HepG2 (cell line): ENCODE measurements around the gene LRRC4. TPM values are rescaled to one million over a fixed set of nuclear protein-coding genes. Genes with fewer than 3 reads are reported as not detected.

Experiments used
- ATAC-seq: fragments of 200-7000 bp; cut with Tn5 transposase; 3 replicates; pipeline ENCODE4 v1.9.1; 2020; ENCODE audit warnings: mild to moderate bottlenecking, moderate library complexity
- BruUV-seq: library from RNA; stranded (reverse); fragments of 400-500 nt; replicated peaks from 2 replicates; lab custom pipeline; 2021; lab: Mats Ljungman, UMichigan
- CTCF ChIA-PET: fragments of 300-600 bp; formaldehyde crosslinking; extraction: SDS; loops from one replicate; lab custom pipeline; 2021; ENCODE audit warnings: low total read pairs, inconsistent platforms, low intra/inter-chr PET ratio; lab: Yijun Ruan, JAX
- POLR2A ChIA-PET: fragments of 350-600 bp; sonication (Branson Sonifier 250); formaldehyde crosslinking; loops from one replicate; lab custom pipeline; 2020; ENCODE audit warnings: antibody characterized with exemption, inconsistent platforms; lab: Yijun Ruan, JAX
- DNase-seq: peaks from one replicate; pipeline ENCODE4 v3.0.0-alpha.2; 2015; ENCODE audit warnings: low spot score
- FAIRE-seq: peaks from 3 replicates; lab custom pipeline; 2011; peaks lifted over from hg19 to GRCh38; lab: Jason Lieb, UNC
- H2AFZ ChIP-seq: one replicate; pipeline ENCODE4 v1.6.1; 2011; ENCODE audit warnings: low read length, inconsistent platforms
- H3K27ac ChIP-seq: fragments of 300-600 bp; 3 replicates; pipeline ENCODE4 v1.8.0; 2011; ENCODE audit warnings: mixed run types, mild to moderate bottlenecking, mixed read lengths, low read length, inconsistent platforms; ENCODE audit not compliant: insufficient read depth; ENCODE audit errors: extremely low read length
- H3K27me3 ChIP-seq, 2 experiments: fragments of 200-600 bp in 1 of 2; 2 replicates in 1 of 2; 3 replicates in 1 of 2; pipeline versions ENCODE4 v1.6.0 to v1.8.0; 2011; ENCODE audit warnings: low read length in 2 of 2, mild to moderate bottlenecking in 2 of 2, moderate library complexity in 2 of 2, inconsistent platforms in 1 of 2; ENCODE audit not compliant: insufficient read depth in 2 of 2, control insufficient read depth in 1 of 2
- H3K36me3 ChIP-seq, 2 experiments: fragments of 200-600 bp in 1 of 2; replicated peaks in 1 of 2; 2 replicates in 1 of 2; 3 replicates in 1 of 2; pipeline versions ENCODE4 v1.5.1 to v1.8.0; 2011; ENCODE audit warnings: low read length in 2 of 2, inconsistent platforms in 1 of 2; ENCODE audit not compliant: insufficient read depth in 2 of 2, control insufficient read depth in 1 of 2
- H3K4me1 ChIP-seq: 2 replicates; pipeline ENCODE4 v1.5.1; 2012; ENCODE audit warnings: low read length, inconsistent platforms; ENCODE audit not compliant: insufficient read depth
- H3K4me2 ChIP-seq: 2 replicates; pipeline ENCODE4 v1.6.0; 2011; ENCODE audit warnings: low read depth, low read length, inconsistent platforms
- H3K4me3 ChIP-seq, 3 experiments: fragments of 200-600 bp in 1 of 3; sonication (generic), shearing (Covaris generic) in 1 of 3; replicated peaks in 1 of 3; 2 replicates each; pipeline ENCODE4 v1.5.1; 2011 to 2016; ENCODE audit warnings: low read length in 3 of 3, inconsistent platforms in 2 of 3, low read depth in 2 of 3, mild to moderate bottlenecking in 2 of 3, control low read depth in 1 of 3, mixed read lengths in 1 of 3; ENCODE audit not compliant: insufficient read depth in 1 of 3
- H3K79me2 ChIP-seq: one replicate; pipeline ENCODE4 v1.6.1; 2011; ENCODE audit warnings: low read length, inconsistent platforms; ENCODE audit not compliant: insufficient read depth
- H3K9ac ChIP-seq: 2 replicates; pipeline ENCODE4 v1.6.0; 2011; ENCODE audit warnings: mild to moderate bottlenecking, low read depth, low read length, inconsistent platforms; ENCODE audit not compliant: insufficient read depth
- H3K9me3 ChIP-seq: 2 replicates; pipeline ENCODE4 v1.5.1; 2012; ENCODE audit warnings: mild to moderate bottlenecking, low read length
- H4K20me1 ChIP-seq: 2 replicates; pipeline ENCODE4 v1.6.0; 2011; ENCODE audit warnings: inconsistent platforms, mild to moderate bottlenecking, low read length, moderate library complexity; ENCODE audit not compliant: insufficient read depth
- CSRNP1 ChIP-seq: sonication (generic); formaldehyde crosslinking; IDR thresholded peaks from 2 replicates; pipeline ENCODE4 v1.8.1; 2023; ENCODE audit warnings: mild to moderate bottlenecking, missing genetic modification reagents
- NCOR1 ChIP-seq: fragments of 200-600 bp; sonication (generic); IDR thresholded peaks from 2 replicates; pipeline ENCODE4 v1.7.0; 2017; ENCODE audit warnings: antibody characterized with exemption, low read length, borderline replicate concordance
- RCOR2 ChIP-seq: IDR thresholded peaks from 2 replicates; pipeline ENCODE4 v1.6.1; 2016; ENCODE audit warnings: missing biosample characterization, missing genetic modification reagents
- ZNF292 ChIP-seq: sonication (generic); formaldehyde crosslinking; IDR thresholded peaks from 2 replicates; pipeline ENCODE4 v1.8.1; 2022; ENCODE audit warnings: mild to moderate bottlenecking, low read depth, missing genetic modification reagents, borderline replicate concordance
- ZNF414 ChIP-seq: sonication (generic); formaldehyde crosslinking; IDR thresholded peaks from 2 replicates; pipeline ENCODE4 v1.5.0; 2020; ENCODE audit warnings: missing genetic modification reagents
- ZNF441 ChIP-seq: sonication (generic); formaldehyde crosslinking; IDR thresholded peaks from 2 replicates; pipeline ENCODE4 v1.7.0; 2021; ENCODE audit warnings: missing genetic modification reagents, borderline replicate concordance
- ZNF749 ChIP-seq: sonication (generic); formaldehyde crosslinking; IDR thresholded peaks from 2 replicates; pipeline ENCODE4 v1.8.0; 2022; ENCODE audit warnings: mild to moderate bottlenecking, missing genetic modification reagents, moderate library complexity, borderline replicate concordance
- ZNF839 ChIP-seq: sonication (generic); formaldehyde crosslinking; IDR thresholded peaks from 2 replicates; pipeline ENCODE4 v1.4.0; 2020; ENCODE audit warnings: missing genetic modification reagents, mild to moderate bottlenecking, borderline replicate concordance
- ZSCAN22 ChIP-seq: sonication (generic); formaldehyde crosslinking; IDR thresholded peaks from 2 replicates; pipeline ENCODE4 v1.4.0; 2020; ENCODE audit warnings: mild to moderate bottlenecking, missing genetic modification reagents
- WGBS: methylation state at CpG from one replicate; pipeline ENCODE4 v1.1.6; 2017; ENCODE audit warnings: low lambda C conversion rate; 5-methylcytosine and 5-hydroxymethylcytosine counted together
- in situ Hi-C: cut with HindIII; loops from 2 replicates; pipeline ENCODE4 v1.10.0; 2017; ENCODE audit warnings: low pct_unique_long_range_greater_than_20kb; ENCODE audit not compliant: extremely low pct_ligation_motif_present
- intact Hi-C: fragments of 100-400 bp; cut with micrococcal nuclease; formaldehyde crosslinking; loops from one replicate; pipeline ENCODE4 v1.10.0; 2022; ENCODE audit not compliant: unreplicated experiment
- polyA plus RNA-seq, 8 experiments: library from polyadenylated mRNA; depleted of rRNA in 3 of 8; stranded (reverse) in 7 of 8; unstranded in 1 of 8; fragments of >200 nt; fragmentation: Illumina TruSeq in 4 of 8; extraction: Trizol in 4 of 8; gene quantifications; 2 replicates each; pipeline versions ENCODE4 v1.2.1 to v1.2.3, GENCODE V29; 2011 to 2016; ENCODE audit warnings: low read depth in 4 of 8, missing spikeins in 1 of 8, mixed read lengths in 1 of 8; ENCODE audit not compliant: insufficient read depth in 1 of 8
- total RNA-seq, 5 experiments: library from RNA; depleted of rRNA; stranded (reverse); fragments of >200 nt; fragmentation: Illumina TruSeq; extraction: Trizol; gene quantifications; 2 replicates each; pipeline ENCODE4 v1.2.3, GENCODE V29; 2016; ENCODE audit warnings: low read depth in 1 of 5
- TF ChIP-seq, protein P1 (sequence below): sonication (generic); formaldehyde crosslinking; IDR thresholded peaks from 2 replicates; pipeline ENCODE4 v1.5.1; 2020; ENCODE audit warnings: mild to moderate bottlenecking, missing genetic modification reagents, moderate library complexity
- TF ChIP-seq, protein P2 (sequence below): sonication (generic); formaldehyde crosslinking; IDR thresholded peaks from 2 replicates; pipeline ENCODE4 v1.4.0; 2020; ENCODE audit warnings: missing genetic modification reagents

Gene LRRC4
- total and polyA plus RNA-seq, 2 of the 13 experiments (the other 11 are each of a cell fraction or from before 2014, with no cell fraction given): not detected

DNA sequence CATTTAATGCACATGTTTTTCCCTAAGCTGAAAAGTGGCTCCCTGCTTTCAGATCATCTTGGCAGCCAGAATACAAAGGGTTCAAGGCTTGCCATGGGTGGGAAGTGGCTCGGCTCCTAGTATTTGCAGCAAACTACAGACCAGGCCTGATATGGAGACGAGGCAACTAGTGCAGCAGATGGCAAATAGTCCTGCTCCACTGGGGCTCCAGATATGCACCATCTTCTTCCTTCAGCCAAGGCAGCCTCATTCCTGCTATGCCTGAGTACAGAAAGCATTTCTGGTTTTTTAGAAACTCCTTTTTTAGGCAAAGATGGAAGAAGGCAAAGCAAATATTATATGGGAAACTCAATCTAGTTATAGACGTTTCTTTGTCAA lies 23.9 kb downstream of the LRRC4 start (continued):
- TF ChIP-seq, protein P1, sequence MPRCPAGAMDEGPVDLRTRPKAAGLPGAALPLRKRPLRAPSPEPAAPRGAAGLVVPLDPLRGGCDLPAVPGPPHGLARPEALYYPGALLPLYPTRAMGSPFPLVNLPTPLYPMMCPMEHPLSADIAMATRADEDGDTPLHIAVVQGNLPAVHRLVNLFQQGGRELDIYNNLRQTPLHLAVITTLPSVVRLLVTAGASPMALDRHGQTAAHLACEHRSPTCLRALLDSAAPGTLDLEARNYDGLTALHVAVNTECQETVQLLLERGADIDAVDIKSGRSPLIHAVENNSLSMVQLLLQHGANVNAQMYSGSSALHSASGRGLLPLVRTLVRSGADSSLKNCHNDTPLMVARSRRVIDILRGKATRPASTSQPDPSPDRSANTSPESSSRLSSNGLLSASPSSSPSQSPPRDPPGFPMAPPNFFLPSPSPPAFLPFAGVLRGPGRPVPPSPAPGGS (CRISPR knock-in tag): no peak
- TF ChIP-seq CSRNP1 (no peak), RCOR2 (CRISPR knock-in tag) (no peak), ZNF839 (CRISPR knock-in tag) (no peak), ZNF414 (no peak), ZNF441 (CRISPR knock-in tag) (no peak), ZNF749 (CRISPR knock-in tag) (no peak)

DNA sequence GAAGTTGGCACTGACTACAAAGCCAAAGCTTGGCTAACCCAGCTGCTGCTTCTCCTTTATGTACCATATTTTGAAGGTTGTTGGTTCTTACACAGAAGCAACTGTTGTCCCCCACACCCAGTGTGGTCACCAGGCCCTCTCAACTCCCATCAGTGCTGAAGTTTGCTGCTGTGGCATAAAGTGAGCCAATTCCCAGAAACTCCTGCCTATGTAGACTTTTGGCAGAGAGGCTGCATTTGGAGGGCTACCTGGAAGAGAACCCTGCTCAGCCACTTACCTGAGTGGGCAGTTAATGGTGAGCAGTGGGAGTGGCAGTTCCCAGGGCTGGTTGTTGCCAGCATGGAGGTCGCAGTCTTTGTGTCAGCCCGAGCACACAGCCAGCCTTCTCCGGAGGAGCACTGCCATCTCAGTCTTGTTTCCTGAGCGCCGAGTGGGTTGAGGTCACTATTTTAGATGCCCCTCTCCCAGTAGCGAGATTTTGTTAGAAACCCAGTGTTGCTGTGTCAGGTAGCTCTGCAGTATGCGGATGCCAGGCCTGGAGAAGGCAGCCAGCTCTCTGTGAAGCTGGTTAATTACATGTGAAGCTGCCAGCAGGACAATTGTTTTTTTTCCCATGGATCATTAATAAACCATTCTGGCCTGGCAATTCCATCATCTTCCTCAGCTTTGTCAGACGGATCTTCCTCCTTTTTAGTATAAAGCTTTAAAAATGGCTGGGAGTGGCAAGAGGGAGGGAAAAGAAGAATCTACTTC lies 24.5 kb downstream of the LRRC4 start:
- CTCF ChIA-PET: no interaction called here
- TF ChIP-seq ZSCAN22 (CRISPR knock-in tag) (no peak), ZNF292 (CRISPR knock-in tag) (no peak), NCOR1 (no peak)
- TF ChIP-seq, protein P2, sequence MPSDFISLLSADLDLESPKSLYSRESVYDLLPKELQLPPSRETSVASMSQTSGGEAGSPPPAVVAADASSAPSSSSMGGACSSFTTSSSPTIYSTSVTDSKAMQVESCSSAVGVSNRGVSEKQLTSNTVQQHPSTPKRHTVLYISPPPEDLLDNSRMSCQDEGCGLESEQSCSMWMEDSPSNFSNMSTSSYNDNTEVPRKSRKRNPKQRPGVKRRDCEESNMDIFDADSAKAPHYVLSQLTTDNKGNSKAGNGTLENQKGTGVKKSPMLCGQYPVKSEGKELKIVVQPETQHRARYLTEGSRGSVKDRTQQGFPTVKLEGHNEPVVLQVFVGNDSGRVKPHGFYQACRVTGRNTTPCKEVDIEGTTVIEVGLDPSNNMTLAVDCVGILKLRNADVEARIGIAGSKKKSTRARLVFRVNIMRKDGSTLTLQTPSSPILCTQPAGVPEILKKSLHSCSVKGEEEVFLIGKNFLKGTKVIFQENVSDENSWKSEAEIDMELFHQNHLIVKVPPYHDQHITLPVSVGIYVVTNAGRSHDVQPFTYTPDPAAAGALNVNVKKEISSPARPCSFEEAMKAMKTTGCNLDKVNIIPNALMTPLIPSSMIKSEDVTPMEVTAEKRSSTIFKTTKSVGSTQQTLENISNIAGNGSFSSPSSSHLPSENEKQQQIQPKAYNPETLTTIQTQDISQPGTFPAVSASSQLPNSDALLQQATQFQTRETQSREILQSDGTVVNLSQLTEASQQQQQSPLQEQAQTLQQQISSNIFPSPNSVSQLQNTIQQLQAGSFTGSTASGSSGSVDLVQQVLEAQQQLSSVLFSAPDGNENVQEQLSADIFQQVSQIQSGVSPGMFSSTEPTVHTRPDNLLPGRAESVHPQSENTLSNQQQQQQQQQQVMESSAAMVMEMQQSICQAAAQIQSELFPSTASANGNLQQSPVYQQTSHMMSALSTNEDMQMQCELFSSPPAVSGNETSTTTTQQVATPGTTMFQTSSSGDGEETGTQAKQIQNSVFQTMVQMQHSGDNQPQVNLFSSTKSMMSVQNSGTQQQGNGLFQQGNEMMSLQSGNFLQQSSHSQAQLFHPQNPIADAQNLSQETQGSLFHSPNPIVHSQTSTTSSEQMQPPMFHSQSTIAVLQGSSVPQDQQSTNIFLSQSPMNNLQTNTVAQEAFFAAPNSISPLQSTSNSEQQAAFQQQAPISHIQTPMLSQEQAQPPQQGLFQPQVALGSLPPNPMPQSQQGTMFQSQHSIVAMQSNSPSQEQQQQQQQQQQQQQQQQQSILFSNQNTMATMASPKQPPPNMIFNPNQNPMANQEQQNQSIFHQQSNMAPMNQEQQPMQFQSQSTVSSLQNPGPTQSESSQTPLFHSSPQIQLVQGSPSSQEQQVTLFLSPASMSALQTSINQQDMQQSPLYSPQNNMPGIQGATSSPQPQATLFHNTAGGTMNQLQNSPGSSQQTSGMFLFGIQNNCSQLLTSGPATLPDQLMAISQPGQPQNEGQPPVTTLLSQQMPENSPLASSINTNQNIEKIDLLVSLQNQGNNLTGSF (CRISPR knock-in tag): no peak

More for the DNA sequence above, 24.5 kb downstream of the LRRC4 start:
- ATAC-seq (no peak), FAIRE-seq (no peak), DNase-seq (no peak)
- no peaks in the 10 kb centered on the region for H3K9me3 ChIP-seq
- H3K4me3 ChIP-seq: no peak overlapping the region
- POLR2A ChIA-PET: interaction anchor here (1.0 kb wide), 1 partner anchor 10 kb away, joined by 4 read pairs; no protein-coding TSS in a partner anchor
- H3K79me2 ChIP-seq: no peaks in the 10 kb centered on the region
- no peak overlapping the region for H3K4me2 ChIP-seq
- intact Hi-C loops (loop anchor here (10.0 kb wide), 1 partner anchor 102 kb away; no protein-coding TSS in a partner anchor), in situ Hi-C loops (no loop called here)
- H3K36me3 ChIP-seq: peaks cover 7 to 26% of the 10 kb centered on the region in 2 experiments; a peak in 3 of 5 replicates
- 97% methylated on average over 3 of the region's 8 CpGs for whole genome bisulfite sequencing
- H3K27ac ChIP-seq: peak overlapping the region; percentile 50
- H2AFZ ChIP-seq: no peak overlapping the region
- H3K9ac ChIP-seq: no peak overlapping the region; the same call in 1 of the 2 replicates
- no peaks in the 10 kb centered on the region for H3K27me3 ChIP-seq
- BruUV-seq: no TSS peak
- H3K4me1 ChIP-seq: peaks cover 56% of the 10 kb centered on the region
- H4K20me1 ChIP-seq: peaks cover 11% of the 10 kb centered on the region
